ENCODE measurements around the gene RSPH3. TPM values are rescaled to one million over a fixed set of nuclear protein-coding genes. Genes with fewer than 3 reads are reported as not detected.

RSPH3 gene
- total and polyA plus RNA-seq, 11 donors = 3.4 to 13.2 (median 9.4) TPM

DNA sequence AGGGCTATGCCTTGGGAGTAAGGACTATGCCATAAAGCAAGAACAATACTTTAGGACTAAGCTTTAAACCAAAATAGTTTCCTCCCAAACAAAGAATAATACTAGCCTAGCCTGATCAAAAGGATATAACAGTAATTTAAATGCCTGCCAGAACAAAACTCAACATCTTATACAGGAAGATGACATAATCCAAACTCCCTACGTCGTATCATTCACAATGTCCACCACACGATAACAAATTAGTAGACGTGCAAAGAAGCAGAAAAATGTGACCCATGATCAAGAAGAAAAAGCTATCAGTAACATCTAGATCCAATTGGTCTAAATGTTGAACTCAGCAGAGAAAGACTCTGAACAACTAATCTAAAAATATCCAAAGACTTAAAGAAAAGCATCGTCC is 65.8 kb downstream of the RSPH3 start:
- DNase-seq = no peak
- H3K9me3 ChIP-seq = no peaks in the 10 kb centered on the region
- no peak for TF ChIP-seq POLR2A (IDR thresholded peaks at IDR 0.05)
- TF ChIP-seq, protein P1, sequence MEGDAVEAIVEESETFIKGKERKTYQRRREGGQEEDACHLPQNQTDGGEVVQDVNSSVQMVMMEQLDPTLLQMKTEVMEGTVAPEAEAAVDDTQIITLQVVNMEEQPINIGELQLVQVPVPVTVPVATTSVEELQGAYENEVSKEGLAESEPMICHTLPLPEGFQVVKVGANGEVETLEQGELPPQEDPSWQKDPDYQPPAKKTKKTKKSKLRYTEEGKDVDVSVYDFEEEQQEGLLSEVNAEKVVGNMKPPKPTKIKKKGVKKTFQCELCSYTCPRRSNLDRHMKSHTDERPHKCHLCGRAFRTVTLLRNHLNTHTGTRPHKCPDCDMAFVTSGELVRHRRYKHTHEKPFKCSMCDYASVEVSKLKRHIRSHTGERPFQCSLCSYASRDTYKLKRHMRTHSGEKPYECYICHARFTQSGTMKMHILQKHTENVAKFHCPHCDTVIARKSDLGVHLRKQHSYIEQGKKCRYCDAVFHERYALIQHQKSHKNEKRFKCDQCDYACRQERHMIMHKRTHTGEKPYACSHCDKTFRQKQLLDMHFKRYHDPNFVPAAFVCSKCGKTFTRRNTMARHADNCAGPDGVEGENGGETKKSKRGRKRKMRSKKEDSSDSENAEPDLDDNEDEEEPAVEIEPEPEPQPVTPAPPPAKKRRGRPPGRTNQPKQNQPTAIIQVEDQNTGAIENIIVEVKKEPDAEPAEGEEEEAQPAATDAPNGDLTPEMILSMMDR (IDR thresholded peaks at IDR 0.05) = no peak
- no peak for ATAC-seq
- intact Hi-C loops (cut with DNase I) = no loop called here
- 67 to 74% (median 70%) methylated on average over 5 of the region's 5 CpGs for WGBS, 4 donors
- no peaks in the 10 kb centered on the region for H3K36me3 ChIP-seq
- H3K27ac ChIP-seq = no peak overlapping the region
- no peaks in the 10 kb centered on the region for H3K27me3 ChIP-seq
- no peak overlapping the region for H3K4me3 ChIP-seq
- peaks cover 0 to 2% (median 0%) of the 10 kb centered on the region in 12 donors for H3K4me1 ChIP-seq

DNA sequence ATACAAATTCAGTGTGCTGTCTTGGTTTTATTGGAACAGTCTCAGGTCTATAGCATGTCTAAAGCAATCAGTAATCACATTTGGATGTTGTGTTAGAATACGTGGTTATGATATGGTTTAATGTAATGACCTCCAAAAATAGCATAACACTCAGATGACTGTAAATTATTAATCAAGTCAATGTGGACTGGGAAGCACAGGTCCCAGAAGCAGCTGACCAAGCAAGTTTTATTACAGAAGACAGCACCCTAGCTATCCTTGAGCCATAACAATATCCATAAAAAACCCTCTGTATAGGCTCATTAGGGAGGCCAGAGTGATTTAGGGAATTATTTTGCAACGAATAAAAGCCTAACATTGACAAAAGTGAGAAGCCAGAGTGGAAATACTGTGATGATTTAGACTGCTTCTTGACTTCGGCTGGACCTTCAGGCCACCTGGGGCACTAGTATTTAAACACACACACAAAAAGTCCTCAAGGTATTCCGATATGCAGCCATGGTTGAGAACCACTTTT is 66.9 kb downstream of the RSPH3 start:
- Histone ChIP-seq H3K9me3 (no peaks in the 10 kb centered on the region), H3K27me3 (no peaks in the 10 kb centered on the region), H3K4me3 (no peak overlapping the region), H3K36me3 (no peaks in the 10 kb centered on the region), H3K4me1 (no peaks in the 10 kb centered on the region), H3K27ac (no peak overlapping the region)
- 88 to 92% (median 90%) methylated on average over 4 of the region's 4 CpGs for WGBS, 4 donors
- DNase-seq (no peak), ATAC-seq (no peak)
- no peak for TF ChIP-seq POLR2A (IDR thresholded peaks at IDR 0.05)
- intact Hi-C loops (cut with DNase I) = no loop called here

DNA sequence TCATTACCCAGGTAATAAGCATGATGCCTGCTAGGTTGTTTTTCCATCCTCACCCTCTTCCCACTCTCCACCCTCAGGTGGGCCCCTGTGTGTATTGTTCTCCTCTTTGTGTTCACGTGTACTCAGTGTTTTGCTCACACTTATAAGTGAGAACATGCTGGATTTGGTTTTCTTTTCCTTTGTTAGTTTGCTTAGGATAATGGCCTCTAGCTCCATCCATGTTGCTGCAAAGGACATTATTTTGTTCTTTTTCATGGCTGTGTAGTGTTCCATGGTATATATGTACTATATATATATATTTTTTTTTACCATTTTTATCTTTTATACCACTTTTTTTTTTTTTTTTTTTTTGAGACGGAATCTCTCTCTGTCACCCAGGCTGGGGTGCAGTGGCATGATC is 71.9 kb downstream of the RSPH3 start:
- intact Hi-C loops (cut with DNase I) = no loop called here
- DNase-seq (no peak), ATAC-seq (no peak)
- no peaks in the 10 kb centered on the region for H3K9me3 ChIP-seq
- H3K27me3 ChIP-seq = no peaks in the 10 kb centered on the region
- H3K4me3 ChIP-seq = no peak overlapping the region
- no peak for TF ChIP-seq POLR2A (IDR thresholded peaks at IDR 0.05)
- H3K27ac ChIP-seq = no peak overlapping the region
- H3K36me3 ChIP-seq = no peaks in the 10 kb centered on the region
- no peaks in the 10 kb centered on the region for H3K4me1 ChIP-seq
- 90 to 98% (median 95%) methylated on average over 1 to 2 of the region's 2 CpGs for WGBS, 4 donors

DNA sequence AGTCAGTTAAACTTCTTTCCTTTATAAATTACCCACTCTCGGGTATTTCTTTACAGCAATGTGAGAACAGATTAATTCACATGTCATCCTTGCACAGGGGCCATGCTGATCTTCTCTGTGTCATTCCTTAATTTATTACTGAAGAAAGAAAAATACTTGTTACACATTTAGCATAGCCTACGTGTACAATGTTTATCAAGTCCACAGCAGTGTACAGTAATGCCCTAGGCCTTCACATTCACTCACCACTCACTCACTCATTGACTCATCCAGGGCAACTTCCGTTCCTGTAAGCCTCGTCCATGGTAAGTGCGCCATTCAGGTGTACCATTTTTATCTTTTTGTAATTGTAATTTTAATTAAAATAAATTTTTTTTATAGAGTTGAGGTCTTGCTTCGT is 73.6 kb downstream of the RSPH3 start:
- Histone ChIP-seq H3K27me3 (no peaks in the 10 kb centered on the region), H3K4me3 (no peak overlapping the region), H3K9me3 (no peaks in the 10 kb centered on the region), H3K4me1 (no peaks in the 10 kb centered on the region), H3K36me3 (no peaks in the 10 kb centered on the region), H3K27ac (no peak overlapping the region)
- ATAC-seq (no peak), DNase-seq (no peak)
- no peak for TF ChIP-seq POLR2A (IDR thresholded peaks at IDR 0.05)
- TF ChIP-seq, protein P1 (IDR thresholded peaks at IDR 0.05) = no peak
- intact Hi-C loops (cut with DNase I) = no loop called here
- 88 to 96% (median 90%) methylated on average over 6 of the region's 6 CpGs for WGBS, 4 donors

DNA sequence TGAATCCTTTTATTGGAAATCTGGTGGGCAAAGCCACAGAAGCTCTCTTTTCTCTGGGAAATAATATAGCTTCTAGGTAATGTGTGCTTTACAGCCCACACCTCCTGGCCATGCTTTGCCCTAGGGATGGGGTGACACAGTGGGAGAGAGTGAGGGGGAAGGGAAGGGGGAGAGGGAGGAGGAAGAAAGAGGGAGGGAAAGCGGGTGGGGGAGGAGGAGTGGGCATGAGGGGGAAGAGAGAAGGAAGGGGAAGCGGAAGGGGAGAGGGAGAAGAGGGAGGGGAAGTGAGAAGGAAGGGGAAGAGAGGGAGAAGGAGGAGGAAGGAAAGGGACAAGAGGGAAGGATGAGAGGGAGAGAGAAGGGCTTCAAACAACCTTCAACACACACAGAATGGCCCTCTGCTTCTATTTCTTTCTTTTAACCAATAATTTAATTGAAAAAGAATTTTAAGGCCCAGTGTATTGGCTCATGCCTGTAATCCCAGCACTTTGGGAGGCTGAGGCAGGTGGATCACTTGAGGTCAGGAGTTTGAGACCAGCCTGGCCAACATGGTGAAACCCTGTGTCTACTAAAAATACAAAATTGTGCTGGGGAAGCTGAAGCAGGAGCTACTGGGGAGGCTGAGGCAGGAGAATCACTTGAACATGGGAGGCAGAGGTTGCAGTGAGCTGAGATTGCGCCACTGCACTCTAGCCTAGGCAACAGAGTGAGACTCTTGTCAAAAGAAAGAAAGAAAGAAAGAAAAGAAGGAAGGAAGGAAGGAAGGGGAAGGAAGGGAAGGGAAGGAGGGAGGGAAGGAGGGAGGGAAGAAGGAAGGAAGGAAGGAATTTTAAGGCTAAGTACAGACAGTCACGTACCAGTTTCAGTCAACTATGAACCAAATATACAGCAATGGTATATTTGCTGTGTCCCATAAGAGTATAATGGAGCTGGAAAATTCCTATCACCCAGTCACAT is 75.2 kb downstream of the RSPH3 start:
- 77 to 80% (median 78%) methylated on average over 4 of the region's 4 CpGs for WGBS, 4 donors
- ATAC-seq (no peak), DNase-seq (no peak)
- no peak overlapping the region for H3K4me3 ChIP-seq
- H3K36me3 ChIP-seq = no peaks in the 10 kb centered on the region
- no peaks in the 10 kb centered on the region for H3K9me3 ChIP-seq
- no peak overlapping the region for H3K27ac ChIP-seq
- H3K4me1 ChIP-seq = no peaks in the 10 kb centered on the region
- intact Hi-C loops (cut with DNase I) = no loop called here
- no peaks in the 10 kb centered on the region for H3K27me3 ChIP-seq
- TF ChIP-seq, protein P1 (IDR thresholded peaks at IDR 0.05) = no peak
- TF ChIP-seq POLR2A (IDR thresholded peaks at IDR 0.05) = no peak
